Metanephros (tissue), 1 donor: ENCODE results near the gene UBE2B. TPM values are rescaled to one million over a fixed set of nuclear protein-coding genes. Genes with fewer than 3 reads are reported as not detected.

ENCODE experiments used
- total RNA-seq: library from RNA; depleted of rRNA; stranded (reverse); fragments of >200 nt; gene quantifications from one replicate; pipeline ENCODE4 v1.2.3, GENCODE V29; 2014

UBE2B gene
- total RNA-seq, result 34.1 TPM

DNA sequence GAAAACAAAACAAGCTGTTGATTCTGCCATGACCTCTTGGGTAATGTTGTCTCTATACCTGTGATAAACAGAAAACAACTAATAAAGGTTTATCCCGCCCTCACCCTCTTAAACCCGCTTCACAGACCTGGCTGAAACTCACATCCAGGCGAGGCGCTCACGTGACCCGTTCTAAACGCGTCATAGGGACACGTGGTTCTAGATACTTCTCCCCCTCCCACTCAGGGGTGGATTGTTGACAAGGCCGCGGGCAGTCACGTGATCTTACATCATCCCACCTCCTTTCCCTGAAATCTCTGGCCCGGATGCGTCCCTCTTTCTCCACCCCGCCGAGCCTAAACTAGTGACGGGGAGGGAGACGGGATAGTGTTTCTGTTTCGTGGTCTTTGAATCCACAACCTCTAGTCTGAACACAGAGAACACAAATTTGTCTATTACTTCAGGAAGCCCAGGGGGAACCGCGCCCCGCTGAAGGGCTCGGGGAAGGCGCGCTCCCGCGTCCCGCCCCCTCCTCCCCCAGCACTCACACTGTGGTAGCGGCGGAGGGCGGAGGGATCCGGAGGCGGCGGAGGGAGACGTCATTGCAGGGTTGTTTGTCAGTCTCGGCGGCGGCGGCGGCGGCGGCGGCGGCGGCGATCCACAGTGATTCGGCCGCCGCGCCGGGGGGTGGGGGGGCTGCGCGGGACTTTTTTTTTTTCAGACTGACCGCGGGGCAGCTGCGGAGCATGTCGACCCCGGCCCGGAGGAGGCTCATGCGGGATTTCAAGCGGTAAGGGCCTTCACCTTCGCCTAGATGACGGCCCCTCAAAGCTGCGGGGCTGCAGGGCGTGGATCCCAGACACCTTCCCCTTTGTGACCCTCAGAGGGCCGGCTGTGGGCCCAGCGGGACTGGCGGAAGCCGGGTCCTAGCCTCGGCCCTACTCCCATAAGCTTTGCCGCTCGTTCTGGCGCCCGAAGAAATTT is at the start of gene UBE2B:
UBE2B (plus strand) TSS at position 699 of the 963 bp plus-strand sequence; CDS start at position 726, 27 bp downstream.

GRCh38 chr5:134411546-134412266 is 40.3 kb downstream of the UBE2B start, which contains the start of gene CDKN2AIPNL:
TSS of gene CDKN2AIPNL (minus strand) at chr5:134411881. CDS start at chr5:134411854, 27 bp downstream.

Other genes with a start within 250 kb of the UBE2B start
- 278 TPM for gene SKP1, start 194.6 kb upstream of the UBE2B start, total RNA-seq
- 120 TPM for gene PPP2CA, start 145.5 kb upstream of the UBE2B start, total RNA-seq
- gene CDKL3, start 4.4 kb upstream of the UBE2B start, total RNA-seq, result 2.0 TPM
- gene CDKN2AIPNL, start 40.3 kb downstream of the UBE2B start, total RNA-seq, result 28.2 TPM
- 26.9 TPM for gene JADE2, start 154.1 kb downstream of the UBE2B start, total RNA-seq